Liver (tissue), 3 donors: ENCODE measurements around the gene PRSS33.

ENCODE experiments used
- EGR1 ChIP-seq, 2 donors: IDR thresholded peaks; 2 replicates each; pipeline ENCODE4 v1.6.1; 2016 to 2018; ENCODE audit warnings: antibody characterized with exemption in 2 of 2, low read depth in 2 of 2
- HNF4A ChIP-seq, 2 donors: conservative IDR thresholded peaks; 2 replicates each; pipeline ENCODE4 v1.6.1; 2016; ENCODE audit warnings: antibody characterized with exemption in 2 of 2, mild to moderate bottlenecking in 2 of 2
- RAD21 ChIP-seq, 2 donors: IDR thresholded peaks; 2 replicates each; pipeline ENCODE4 v1.6.1; 2016; ENCODE audit warnings: antibody characterized with exemption in 2 of 2, mild to moderate bottlenecking in 2 of 2
- SP1 ChIP-seq: IDR thresholded peaks from 2 replicates; pipeline ENCODE4 v1.6.1; 2018; ENCODE audit warnings: antibody characterized with exemption, mild to moderate bottlenecking
- TAF1 ChIP-seq: conservative IDR thresholded peaks from 2 replicates; pipeline ENCODE4 v1.6.1; 2016; ENCODE audit warnings: antibody characterized with exemption, mild to moderate bottlenecking
- TF ChIP-seq, protein P1 (sequence below): fragments of 150-350 bp; IDR thresholded peaks from 2 replicates; pipeline ENCODE4 v1.5.1; 2017; ENCODE audit warnings: improper control_type of control experiment, low read depth, low read length; ENCODE audit not compliant: missing input control
- TF ChIP-seq, protein P2 (sequence below): IDR thresholded peaks from 2 replicates; pipeline ENCODE4 v1.6.1; 2016; ENCODE audit warnings: antibody characterized with exemption
- TF ChIP-seq, protein P3 (sequence below): IDR thresholded peaks from 2 replicates; pipeline ENCODE4 v1.6.1; 2016; ENCODE audit warnings: antibody characterized with exemption
- TF ChIP-seq, protein P4 (sequence below): IDR thresholded peaks from 2 replicates; pipeline ENCODE4 v1.6.1; 2016; ENCODE audit warnings: antibody characterized with exemption
- donor health status: healthy.
- donor health status: healthy.

DNA sequence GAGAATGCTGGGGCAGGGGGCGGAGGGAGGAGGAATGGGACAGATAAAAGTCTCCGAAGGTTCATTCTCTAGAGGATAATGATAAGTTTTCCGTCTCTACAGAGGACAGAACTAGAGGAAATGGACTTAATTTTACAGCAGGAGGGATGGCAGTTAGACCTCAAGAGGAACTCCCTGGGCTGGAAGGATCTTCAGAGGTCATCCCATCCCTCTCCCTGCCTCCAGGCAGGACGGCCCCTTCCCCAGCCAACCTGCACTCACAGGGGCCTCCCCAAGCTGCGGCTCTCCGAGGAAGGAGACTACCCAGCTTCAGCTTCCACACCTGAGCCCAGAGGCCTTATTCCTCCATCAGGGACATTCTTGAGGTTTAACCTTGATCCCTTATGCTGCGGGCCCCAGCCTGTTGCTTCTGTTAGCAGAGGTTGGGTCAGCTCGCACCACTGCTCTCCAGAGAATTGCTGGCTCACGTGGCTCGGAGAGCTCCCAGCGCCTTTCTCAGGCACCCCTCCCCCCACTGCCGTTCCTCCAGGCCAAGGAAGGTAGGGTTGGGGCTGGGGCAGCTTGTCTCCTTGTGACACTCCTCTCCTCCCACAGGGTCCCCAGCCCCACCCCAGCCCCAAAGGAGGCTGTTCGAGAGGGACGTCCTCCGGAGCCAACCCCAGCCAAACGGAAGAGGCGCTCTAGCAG is 18.8 kb downstream of the PRSS33 start:
- TF ChIP-seq, protein P1, sequence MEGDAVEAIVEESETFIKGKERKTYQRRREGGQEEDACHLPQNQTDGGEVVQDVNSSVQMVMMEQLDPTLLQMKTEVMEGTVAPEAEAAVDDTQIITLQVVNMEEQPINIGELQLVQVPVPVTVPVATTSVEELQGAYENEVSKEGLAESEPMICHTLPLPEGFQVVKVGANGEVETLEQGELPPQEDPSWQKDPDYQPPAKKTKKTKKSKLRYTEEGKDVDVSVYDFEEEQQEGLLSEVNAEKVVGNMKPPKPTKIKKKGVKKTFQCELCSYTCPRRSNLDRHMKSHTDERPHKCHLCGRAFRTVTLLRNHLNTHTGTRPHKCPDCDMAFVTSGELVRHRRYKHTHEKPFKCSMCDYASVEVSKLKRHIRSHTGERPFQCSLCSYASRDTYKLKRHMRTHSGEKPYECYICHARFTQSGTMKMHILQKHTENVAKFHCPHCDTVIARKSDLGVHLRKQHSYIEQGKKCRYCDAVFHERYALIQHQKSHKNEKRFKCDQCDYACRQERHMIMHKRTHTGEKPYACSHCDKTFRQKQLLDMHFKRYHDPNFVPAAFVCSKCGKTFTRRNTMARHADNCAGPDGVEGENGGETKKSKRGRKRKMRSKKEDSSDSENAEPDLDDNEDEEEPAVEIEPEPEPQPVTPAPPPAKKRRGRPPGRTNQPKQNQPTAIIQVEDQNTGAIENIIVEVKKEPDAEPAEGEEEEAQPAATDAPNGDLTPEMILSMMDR = no peak
- TF ChIP-seq RAD21 (IDR thresholded peaks at IDR 0.05) = no peak
- TF ChIP-seq, protein P2, sequence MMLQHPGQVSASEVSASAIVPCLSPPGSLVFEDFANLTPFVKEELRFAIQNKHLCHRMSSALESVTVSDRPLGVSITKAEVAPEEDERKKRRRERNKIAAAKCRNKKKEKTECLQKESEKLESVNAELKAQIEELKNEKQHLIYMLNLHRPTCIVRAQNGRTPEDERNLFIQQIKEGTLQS = no peak
- TF ChIP-seq, protein P3, sequence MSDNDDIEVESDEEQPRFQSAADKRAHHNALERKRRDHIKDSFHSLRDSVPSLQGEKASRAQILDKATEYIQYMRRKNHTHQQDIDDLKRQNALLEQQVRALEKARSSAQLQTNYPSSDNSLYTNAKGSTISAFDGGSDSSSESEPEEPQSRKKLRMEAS = no peak
- TF ChIP-seq TAF1 = no peak
- TF ChIP-seq, protein P4, sequence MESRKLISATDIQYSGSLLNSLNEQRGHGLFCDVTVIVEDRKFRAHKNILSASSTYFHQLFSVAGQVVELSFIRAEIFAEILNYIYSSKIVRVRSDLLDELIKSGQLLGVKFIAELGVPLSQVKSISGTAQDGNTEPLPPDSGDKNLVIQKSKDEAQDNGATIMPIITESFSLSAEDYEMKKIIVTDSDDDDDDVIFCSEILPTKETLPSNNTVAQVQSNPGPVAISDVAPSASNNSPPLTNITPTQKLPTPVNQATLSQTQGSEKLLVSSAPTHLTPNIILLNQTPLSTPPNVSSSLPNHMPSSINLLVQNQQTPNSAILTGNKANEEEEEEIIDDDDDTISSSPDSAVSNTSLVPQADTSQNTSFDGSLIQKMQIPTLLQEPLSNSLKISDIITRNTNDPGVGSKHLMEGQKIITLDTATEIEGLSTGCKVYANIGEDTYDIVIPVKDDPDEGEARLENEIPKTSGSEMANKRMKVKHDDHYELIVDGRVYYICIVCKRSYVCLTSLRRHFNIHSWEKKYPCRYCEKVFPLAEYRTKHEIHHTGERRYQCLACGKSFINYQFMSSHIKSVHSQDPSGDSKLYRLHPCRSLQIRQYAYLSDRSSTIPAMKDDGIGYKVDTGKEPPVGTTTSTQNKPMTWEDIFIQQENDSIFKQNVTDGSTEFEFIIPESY = no peak
- no peak for TF ChIP-seq HNF4A (conservative IDR thresholded peaks at IDR 0.05)
- TF ChIP-seq SP1 = no peak
- TF ChIP-seq EGR1 (IDR thresholded peaks at IDR 0.05; ENCODE audit: low read depth in 2 of 2) = no peak
